HEK293 (cell line): ENCODE results near the gene C21orf58.

Source experiments
- BCL11B ChIP-seq: fragments of 450-650 bp; formaldehyde crosslinking; IDR thresholded peaks from 2 replicates; pipeline ENCODE4 v1.5.1; 2016; ENCODE audit warnings: low read depth, missing biosample characterization, missing genetic modification characterization
- FEZF1 ChIP-seq: fragments of 450-650 bp; formaldehyde crosslinking; IDR thresholded peaks from 2 replicates; pipeline ENCODE4 v1.5.1; 2016; ENCODE audit warnings: missing biosample characterization, missing genetic modification characterization
- HOXC10 ChIP-seq: sonication (generic); formaldehyde crosslinking; IDR thresholded peaks from 2 replicates; pipeline ENCODE4 v1.8.1; 2023; ENCODE audit warnings: mild to moderate bottlenecking, missing genetic modification reagents
- KLF10 ChIP-seq: fragments of 450-650 bp; IDR thresholded peaks from 2 replicates; pipeline ENCODE4 v1.5.1; 2018; ENCODE audit warnings: missing biosample characterization, mild to moderate bottlenecking, missing genetic modification characterization
- OVOL3 ChIP-seq: fragments of 450-650 bp; formaldehyde crosslinking; IDR thresholded peaks from 2 replicates; pipeline ENCODE4 v1.5.1; 2016; ENCODE audit warnings: missing biosample characterization, missing genetic modification characterization
- RBAK ChIP-seq: fragments of 450-650 bp; formaldehyde crosslinking; IDR thresholded peaks from 2 replicates; pipeline ENCODE4 v1.5.1; 2016; ENCODE audit warnings: missing biosample characterization, missing genetic modification characterization
- ZBTB17 ChIP-seq: fragments of 450-650 bp; formaldehyde crosslinking; IDR thresholded peaks from 2 replicates; pipeline ENCODE4 v1.5.1; 2016; ENCODE audit warnings: missing biosample characterization, missing genetic modification characterization
- ZNF10 ChIP-seq: fragments of 450-650 bp; formaldehyde crosslinking; IDR thresholded peaks from 2 replicates; pipeline ENCODE4 v1.5.1; 2017; ENCODE audit warnings: missing biosample characterization, missing genetic modification characterization
- ZNF248 ChIP-seq: fragments of 450-650 bp; formaldehyde crosslinking; IDR thresholded peaks from 2 replicates; pipeline ENCODE4 v1.5.1; 2017; ENCODE audit warnings: missing biosample characterization, missing genetic modification characterization
- ZNF266 ChIP-seq: fragments of 450-650 bp; formaldehyde crosslinking; IDR thresholded peaks from 2 replicates; pipeline ENCODE4 v1.5.1; 2016; ENCODE audit warnings: missing biosample characterization, missing genetic modification characterization, low read depth
- ZNF514 ChIP-seq: fragments of 450-650 bp; formaldehyde crosslinking; IDR thresholded peaks from 2 replicates; pipeline ENCODE4 v1.5.1; 2016; ENCODE audit warnings: missing biosample characterization, missing genetic modification characterization
- ZNF558 ChIP-seq: fragments of 450-650 bp; formaldehyde crosslinking; IDR thresholded peaks from 2 replicates; pipeline ENCODE4 v1.5.1; 2016; ENCODE audit warnings: missing biosample characterization, missing genetic modification characterization
- ZNF560 ChIP-seq: fragments of 450-650 bp; formaldehyde crosslinking; IDR thresholded peaks from 2 replicates; pipeline ENCODE4 v1.5.1; 2017; ENCODE audit warnings: missing biosample characterization, missing genetic modification characterization, borderline replicate concordance
- ZNF596 ChIP-seq: fragments of 450-650 bp; IDR thresholded peaks from 2 replicates; pipeline ENCODE4 v1.5.0; 2018; ENCODE audit warnings: missing biosample characterization, mild to moderate bottlenecking, missing genetic modification characterization, moderate library complexity
- ZNF600 ChIP-seq: fragments of 450-650 bp; formaldehyde crosslinking; IDR thresholded peaks from 2 replicates; pipeline ENCODE4 v1.5.1; 2016; ENCODE audit warnings: missing biosample characterization, missing genetic modification characterization
- ZNF776 ChIP-seq: fragments of 450-650 bp; formaldehyde crosslinking; IDR thresholded peaks from 2 replicates; pipeline ENCODE4 v1.5.0; 2017; ENCODE audit warnings: missing biosample characterization, missing genetic modification characterization, borderline replicate concordance
- ZSCAN23 ChIP-seq: fragments of 450-650 bp; formaldehyde crosslinking; IDR thresholded peaks from 2 replicates; pipeline ENCODE4 v1.5.1; 2016; ENCODE audit warnings: missing biosample characterization, missing genetic modification characterization
- ZSCAN30 ChIP-seq: fragments of 450-650 bp; IDR thresholded peaks from 2 replicates; pipeline ENCODE4 v1.5.1; 2018; ENCODE audit warnings: missing biosample characterization, mild to moderate bottlenecking, missing genetic modification characterization, moderate library complexity
- TF ChIP-seq, protein P1 (sequence below): fragments of 450-650 bp; formaldehyde crosslinking; IDR thresholded peaks from 2 replicates; pipeline ENCODE4 v1.5.1; 2016; ENCODE audit warnings: missing biosample characterization, missing genetic modification characterization
- TF ChIP-seq, protein P2 (sequence below): fragments of 450-650 bp; IDR thresholded peaks from 2 replicates; pipeline ENCODE4 v1.5.1; 2018; ENCODE audit warnings: missing biosample characterization, missing genetic modification characterization
- TF ChIP-seq, protein P3 (sequence below): fragments of 450-650 bp; formaldehyde crosslinking; conservative IDR thresholded peaks from 2 replicates; pipeline ENCODE4 v1.5.1; 2016; ENCODE audit warnings: low read depth, missing biosample characterization, missing genetic modification characterization
- TF ChIP-seq, protein P4 (sequence below): fragments of 450-650 bp; formaldehyde crosslinking; IDR thresholded peaks from 2 replicates; pipeline ENCODE4 v1.5.1; 2016; ENCODE audit warnings: missing biosample characterization, missing genetic modification characterization
- TF ChIP-seq, protein P5 (sequence below): fragments of 450-650 bp; formaldehyde crosslinking; IDR thresholded peaks from 2 replicates; pipeline ENCODE4 v1.5.1; 2017; ENCODE audit warnings: missing biosample characterization, mild to moderate bottlenecking, missing genetic modification characterization, moderate library complexity
- TF ChIP-seq, protein P6 (sequence below): fragments of 450-650 bp; formaldehyde crosslinking; IDR thresholded peaks from 2 replicates; pipeline ENCODE4 v1.5.1; 2016; ENCODE audit warnings: missing biosample characterization, missing genetic modification characterization
- TF ChIP-seq, protein P7 (sequence below): fragments of 450-650 bp; formaldehyde crosslinking; IDR thresholded peaks from 2 replicates; pipeline ENCODE4 v1.5.1; 2016; ENCODE audit warnings: missing biosample characterization, missing genetic modification characterization

Gene C21orf58

DNA sequence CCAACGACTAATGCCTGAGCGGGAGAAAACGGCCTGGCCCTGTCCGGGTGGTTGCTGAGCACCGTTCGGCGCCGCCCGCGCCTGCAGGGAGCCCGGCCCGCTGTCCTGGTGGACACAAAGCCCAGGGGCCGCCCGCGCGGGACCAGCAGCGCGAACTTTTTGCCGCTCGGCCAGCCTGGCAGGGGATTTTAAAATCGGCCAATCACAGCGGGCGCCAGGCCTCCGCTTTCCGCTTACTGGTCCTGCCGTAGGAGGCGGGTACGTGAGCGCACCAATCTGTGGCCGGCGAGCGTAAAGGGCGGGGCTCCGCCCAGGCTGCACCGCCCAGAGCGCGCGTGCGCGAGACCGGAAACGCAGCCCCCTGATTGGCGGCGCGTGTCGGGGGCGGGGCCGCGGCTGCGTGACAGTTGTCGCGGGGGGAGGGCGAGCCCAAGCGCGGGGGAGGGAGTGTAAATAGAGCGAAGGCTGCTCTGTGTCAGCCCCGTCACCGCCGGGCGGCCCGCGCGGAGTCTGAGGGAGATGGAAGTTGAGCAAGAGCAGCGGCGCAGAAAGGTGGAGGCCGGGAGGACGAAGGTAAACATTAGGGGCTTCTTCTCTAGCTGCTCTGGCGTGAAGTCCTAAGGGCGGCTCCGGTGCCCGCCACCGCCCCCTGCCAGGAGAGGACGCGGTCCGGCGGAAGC is at the start of gene C21orf58, which contains the start of gene PCNT (continued):
- TF ChIP-seq, protein P1, sequence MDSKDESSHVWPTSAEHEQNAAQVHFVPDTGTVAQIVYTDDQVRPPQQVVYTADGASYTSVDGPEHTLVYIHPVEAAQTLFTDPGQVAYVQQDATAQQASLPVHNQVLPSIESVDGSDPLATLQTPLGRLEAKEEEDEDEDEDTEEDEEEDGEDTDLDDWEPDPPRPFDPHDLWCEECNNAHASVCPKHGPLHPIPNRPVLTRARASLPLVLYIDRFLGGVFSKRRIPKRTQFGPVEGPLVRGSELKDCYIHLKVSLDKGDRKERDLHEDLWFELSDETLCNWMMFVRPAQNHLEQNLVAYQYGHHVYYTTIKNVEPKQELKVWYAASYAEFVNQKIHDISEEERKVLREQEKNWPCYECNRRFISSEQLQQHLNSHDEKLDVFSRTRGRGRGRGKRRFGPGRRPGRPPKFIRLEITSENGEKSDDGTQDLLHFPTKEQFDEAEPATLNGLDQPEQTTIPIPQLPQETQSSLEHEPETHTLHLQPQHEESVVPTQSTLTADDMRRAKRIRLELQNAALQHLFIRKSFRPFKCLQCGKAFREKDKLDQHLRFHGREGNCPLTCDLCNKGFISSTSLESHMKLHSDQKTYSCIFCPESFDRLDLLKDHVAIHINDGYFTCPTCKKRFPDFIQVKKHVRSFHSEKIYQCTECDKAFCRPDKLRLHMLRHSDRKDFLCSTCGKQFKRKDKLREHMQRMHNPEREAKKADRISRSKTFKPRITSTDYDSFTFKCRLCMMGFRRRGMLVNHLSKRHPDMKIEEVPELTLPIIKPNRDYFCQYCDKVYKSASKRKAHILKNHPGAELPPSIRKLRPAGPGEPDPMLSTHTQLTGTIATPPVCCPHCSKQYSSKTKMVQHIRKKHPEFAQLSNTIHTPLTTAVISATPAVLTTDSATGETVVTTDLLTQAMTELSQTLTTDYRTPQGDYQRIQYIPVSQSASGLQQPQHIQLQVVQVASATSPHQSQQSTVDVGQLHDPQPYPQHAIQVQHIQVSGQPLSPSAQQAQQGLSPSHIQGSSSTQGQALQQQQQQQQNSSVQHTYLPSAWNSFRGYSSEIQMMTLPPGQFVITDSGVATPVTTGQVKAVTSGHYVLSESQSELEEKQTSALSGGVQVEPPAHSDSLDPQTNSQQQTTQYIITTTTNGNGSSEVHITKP, result peak; percentile 97
- peak; percentile 33; the same call in 1 of the 2 replicates for TF ChIP-seq ZNF10 (tag by site-specific recombination)
- TF ChIP-seq OVOL3 (tag by site-specific recombination), result no peak; the same call in 1 of the 2 replicates
- no peak for TF ChIP-seq RBAK (tag by site-specific recombination)
- TF ChIP-seq ZNF560 (tag by site-specific recombination), result no peak
- TF ChIP-seq, protein P2, sequence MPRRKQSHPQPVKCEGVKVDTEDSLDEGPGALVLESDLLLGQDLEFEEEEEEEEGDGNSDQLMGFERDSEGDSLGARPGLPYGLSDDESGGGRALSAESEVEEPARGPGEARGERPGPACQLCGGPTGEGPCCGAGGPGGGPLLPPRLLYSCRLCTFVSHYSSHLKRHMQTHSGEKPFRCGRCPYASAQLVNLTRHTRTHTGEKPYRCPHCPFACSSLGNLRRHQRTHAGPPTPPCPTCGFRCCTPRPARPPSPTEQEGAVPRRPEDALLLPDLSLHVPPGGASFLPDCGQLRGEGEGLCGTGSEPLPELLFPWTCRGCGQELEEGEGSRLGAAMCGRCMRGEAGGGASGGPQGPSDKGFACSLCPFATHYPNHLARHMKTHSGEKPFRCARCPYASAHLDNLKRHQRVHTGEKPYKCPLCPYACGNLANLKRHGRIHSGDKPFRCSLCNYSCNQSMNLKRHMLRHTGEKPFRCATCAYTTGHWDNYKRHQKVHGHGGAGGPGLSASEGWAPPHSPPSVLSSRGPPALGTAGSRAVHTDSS (tag by site-specific recombination), result 0 out of 2 replicates have a peak, but pooled peaks have one; percentile 10
- TF ChIP-seq ZSCAN30 (tag by site-specific recombination), result peak; percentile 71
- TF ChIP-seq, protein P3, sequence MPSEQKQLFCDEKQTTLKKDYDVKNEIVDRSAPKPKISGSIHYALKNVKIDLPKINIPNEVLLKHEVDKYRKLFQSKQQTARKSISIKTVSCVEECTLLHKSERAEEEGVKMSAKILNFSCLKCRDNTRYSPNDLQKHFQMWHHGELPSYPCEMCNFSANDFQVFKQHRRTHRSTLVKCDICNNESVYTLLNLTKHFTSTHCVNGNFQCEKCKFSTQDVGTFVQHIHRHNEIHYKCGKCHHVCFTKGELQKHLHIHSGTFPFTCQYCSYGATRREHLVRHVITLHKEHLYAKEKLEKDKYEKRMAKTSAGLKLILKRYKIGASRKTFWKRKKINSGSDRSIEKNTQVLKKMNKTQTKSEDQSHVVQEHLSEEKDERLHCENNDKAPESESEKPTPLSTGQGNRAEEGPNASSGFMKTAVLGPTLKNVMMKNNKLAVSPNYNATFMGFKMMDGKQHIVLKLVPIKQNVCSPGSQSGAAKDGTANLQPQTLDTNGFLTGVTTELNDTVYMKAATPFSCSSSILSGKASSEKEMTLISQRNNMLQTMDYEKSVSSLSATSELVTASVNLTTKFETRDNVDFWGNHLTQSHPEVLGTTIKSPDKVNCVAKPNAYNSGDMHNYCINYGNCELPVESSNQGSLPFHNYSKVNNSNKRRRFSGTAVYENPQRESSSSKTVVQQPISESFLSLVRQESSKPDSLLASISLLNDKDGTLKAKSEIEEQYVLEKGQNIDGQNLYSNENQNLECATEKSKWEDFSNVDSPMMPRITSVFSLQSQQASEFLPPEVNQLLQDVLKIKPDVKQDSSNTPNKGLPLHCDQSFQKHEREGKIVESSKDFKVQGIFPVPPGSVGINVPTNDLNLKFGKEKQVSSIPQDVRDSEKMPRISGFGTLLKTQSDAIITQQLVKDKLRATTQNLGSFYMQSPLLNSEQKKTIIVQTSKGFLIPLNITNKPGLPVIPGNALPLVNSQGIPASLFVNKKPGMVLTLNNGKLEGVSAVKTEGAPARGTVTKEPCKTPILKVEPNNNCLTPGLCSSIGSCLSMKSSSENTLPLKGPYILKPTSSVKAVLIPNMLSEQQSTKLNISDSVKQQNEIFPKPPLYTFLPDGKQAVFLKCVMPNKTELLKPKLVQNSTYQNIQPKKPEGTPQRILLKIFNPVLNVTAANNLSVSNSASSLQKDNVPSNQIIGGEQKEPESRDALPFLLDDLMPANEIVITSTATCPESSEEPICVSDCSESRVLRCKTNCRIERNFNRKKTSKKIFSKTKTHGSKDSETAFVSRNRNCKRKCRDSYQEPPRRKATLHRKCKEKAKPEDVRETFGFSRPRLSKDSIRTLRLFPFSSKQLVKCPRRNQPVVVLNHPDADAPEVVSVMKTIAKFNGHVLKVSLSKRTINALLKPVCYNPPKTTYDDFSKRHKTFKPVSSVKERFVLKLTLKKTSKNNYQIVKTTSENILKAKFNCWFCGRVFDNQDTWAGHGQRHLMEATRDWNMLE (tag by site-specific recombination), result no peak
- TF ChIP-seq ZSCAN23 (tag by site-specific recombination), result peak; percentile 98
- TF ChIP-seq, protein P4, sequence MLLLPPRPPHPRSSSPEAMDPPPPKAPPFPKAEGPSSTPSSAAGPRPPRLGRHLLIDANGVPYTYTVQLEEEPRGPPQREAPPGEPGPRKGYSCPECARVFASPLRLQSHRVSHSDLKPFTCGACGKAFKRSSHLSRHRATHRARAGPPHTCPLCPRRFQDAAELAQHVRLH (tag by site-specific recombination), result no peak
- 0 out of 2 replicates have a peak, but pooled peaks have one; percentile 90 for TF ChIP-seq HOXC10 (CRISPR knock-in tag)
- TF ChIP-seq KLF10, result peak; percentile 97
- TF ChIP-seq, protein P5, sequence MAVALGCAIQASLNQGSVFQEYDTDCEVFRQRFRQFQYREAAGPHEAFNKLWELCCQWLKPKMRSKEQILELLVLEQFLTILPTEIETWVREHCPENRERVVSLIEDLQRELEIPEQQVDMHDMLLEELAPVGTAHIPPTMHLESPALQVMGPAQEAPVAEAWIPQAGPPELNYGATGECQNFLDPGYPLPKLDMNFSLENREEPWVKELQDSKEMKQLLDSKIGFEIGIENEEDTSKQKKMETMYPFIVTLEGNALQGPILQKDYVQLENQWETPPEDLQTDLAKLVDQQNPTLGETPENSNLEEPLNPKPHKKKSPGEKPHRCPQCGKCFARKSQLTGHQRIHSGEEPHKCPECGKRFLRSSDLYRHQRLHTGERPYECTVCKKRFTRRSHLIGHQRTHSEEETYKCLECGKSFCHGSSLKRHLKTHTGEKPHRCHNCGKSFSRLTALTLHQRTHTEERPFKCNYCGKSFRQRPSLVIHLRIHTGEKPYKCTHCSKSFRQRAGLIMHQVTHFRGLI (tag by site-specific recombination), result peak; percentile 74
- TF ChIP-seq ZNF558 (tag by site-specific recombination), result no peak
- TF ChIP-seq, protein P6, sequence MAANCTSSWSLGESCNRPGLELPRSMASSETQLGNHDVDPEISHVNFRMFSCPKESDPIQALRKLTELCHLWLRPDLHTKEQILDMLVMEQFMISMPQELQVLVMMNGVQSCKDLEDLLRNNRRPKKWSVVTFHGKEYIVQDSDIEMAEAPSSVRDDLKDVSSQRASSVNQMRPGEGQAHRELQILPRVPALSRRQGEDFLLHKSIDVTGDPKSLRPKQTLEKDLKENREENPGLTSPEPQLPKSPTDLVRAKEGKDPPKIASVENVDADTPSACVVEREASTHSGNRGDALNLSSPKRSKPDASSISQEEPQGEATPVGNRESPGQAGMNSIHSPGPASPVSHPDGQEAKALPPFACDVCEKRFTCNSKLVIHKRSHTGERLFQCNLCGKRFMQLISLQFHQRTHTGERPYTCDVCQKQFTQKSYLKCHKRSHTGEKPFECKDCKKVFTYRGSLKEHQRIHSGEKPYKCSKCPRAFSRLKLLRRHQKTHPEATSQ, result peak; percentile 92
- TF ChIP-seq ZNF600 (tag by site-specific recombination), result no peak
- no peak for TF ChIP-seq ZNF514
- TF ChIP-seq ZNF596 (tag by site-specific recombination), result peak; percentile 77; the same call in 1 of the 2 replicates
- no peak for TF ChIP-seq ZNF776
- TF ChIP-seq ZBTB17 (tag by site-specific recombination), result peak; percentile 82
- TF ChIP-seq, protein P7, sequence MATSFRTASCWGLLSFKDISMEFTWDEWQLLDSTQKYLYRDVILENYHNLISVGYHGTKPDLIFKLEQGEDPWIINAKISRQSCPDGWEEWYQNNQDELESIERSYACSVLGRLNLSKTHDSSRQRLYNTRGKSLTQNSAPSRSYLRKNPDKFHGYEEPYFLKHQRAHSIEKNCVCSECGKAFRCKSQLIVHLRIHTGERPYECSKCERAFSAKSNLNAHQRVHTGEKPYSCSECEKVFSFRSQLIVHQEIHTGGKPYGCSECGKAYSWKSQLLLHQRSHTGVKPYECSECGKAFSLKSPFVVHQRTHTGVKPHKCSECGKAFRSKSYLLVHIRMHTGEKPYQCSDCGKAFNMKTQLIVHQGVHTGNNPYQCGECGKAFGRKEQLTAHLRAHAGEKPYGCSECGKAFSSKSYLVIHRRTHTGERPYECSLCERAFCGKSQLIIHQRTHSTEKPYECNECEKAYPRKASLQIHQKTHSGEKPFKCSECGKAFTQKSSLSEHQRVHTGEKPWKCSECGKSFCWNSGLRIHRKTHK, result no peak
- no peak for TF ChIP-seq BCL11B (tag by site-specific recombination)
- no peak for TF ChIP-seq ZNF248 (tag by site-specific recombination)
- no peak for TF ChIP-seq ZNF266
- TF ChIP-seq FEZF1, result no peak
